ENCODE results near the gene RFXANK.

GRCh38 chr19:19224852-19225494 is 32.9 kb downstream of the RFXANK start:
- TF ChIP-seq CTCF (IDR thresholded peaks at IDR 0.05; ENCODE audit: poor library complexity, severe bottlenecking) (no peak), SMC3 (conservative IDR thresholded peaks at IDR 0.05; ENCODE audit: poor library complexity) (no peak)
- TF ChIP-seq, protein P1, sequence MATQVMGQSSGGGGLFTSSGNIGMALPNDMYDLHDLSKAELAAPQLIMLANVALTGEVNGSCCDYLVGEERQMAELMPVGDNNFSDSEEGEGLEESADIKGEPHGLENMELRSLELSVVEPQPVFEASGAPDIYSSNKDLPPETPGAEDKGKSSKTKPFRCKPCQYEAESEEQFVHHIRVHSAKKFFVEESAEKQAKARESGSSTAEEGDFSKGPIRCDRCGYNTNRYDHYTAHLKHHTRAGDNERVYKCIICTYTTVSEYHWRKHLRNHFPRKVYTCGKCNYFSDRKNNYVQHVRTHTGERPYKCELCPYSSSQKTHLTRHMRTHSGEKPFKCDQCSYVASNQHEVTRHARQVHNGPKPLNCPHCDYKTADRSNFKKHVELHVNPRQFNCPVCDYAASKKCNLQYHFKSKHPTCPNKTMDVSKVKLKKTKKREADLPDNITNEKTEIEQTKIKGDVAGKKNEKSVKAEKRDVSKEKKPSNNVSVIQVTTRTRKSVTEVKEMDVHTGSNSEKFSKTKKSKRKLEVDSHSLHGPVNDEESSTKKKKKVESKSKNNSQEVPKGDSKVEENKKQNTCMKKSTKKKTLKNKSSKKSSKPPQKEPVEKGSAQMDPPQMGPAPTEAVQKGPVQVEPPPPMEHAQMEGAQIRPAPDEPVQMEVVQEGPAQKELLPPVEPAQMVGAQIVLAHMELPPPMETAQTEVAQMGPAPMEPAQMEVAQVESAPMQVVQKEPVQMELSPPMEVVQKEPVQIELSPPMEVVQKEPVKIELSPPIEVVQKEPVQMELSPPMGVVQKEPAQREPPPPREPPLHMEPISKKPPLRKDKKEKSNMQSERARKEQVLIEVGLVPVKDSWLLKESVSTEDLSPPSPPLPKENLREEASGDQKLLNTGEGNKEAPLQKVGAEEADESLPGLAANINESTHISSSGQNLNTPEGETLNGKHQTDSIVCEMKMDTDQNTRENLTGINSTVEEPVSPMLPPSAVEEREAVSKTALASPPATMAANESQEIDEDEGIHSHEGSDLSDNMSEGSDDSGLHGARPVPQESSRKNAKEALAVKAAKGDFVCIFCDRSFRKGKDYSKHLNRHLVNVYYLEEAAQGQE (IDR thresholded peaks at IDR 0.05; ENCODE audit: borderline replicate concordance), result no peak
